ENCODE data around the gene PITX1.
"Not testable (repeated sequence)": the region's sequence is repeated elsewhere in the genome, so short reads cannot be mapped to it uniquely, and the experiment has no call there.

PITX1 gene

GRCh38 chr5:135009736-135010501, 24.1 kb downstream of the PITX1 start:
- DNase-seq (ENCODE audit: low read depth), result no peak

GRCh38 chr5:135008981-135009735, 24.9 kb downstream of the PITX1 start:
- no peak for DNase-seq (ENCODE audit: low read depth)

- no peak for DNase-seq (ENCODE audit: low read depth)
These were observed 25.5 kb downstream of the PITX1 start for GRCh38 chr5:135008556-135008955.

- no peak for DNase-seq (ENCODE audit: low read depth)
These were observed 26.2 kb downstream of the PITX1 start for GRCh38 chr5:135007749-135008363.

GRCh38 chr5:135007305-135007704, 26.7 kb downstream of the PITX1 start:
- DNase-seq (ENCODE audit: low read depth), result no peak

GRCh38 chr5:135005076-135005475, 29.0 kb downstream of the PITX1 start:
- no peak for DNase-seq (ENCODE audit: low read depth)

GRCh38 chr5:135004376-135004775, 29.7 kb downstream of the PITX1 start:
- DNase-seq (ENCODE audit: low read depth), result no peak

- DNase-seq (ENCODE audit: low read depth), result not testable (repeated sequence)
These were observed 36.0 kb downstream of the PITX1 start for GRCh38 chr5:134998068-134998467.

- no peak for DNase-seq (ENCODE audit: low read depth)
These were observed 37.0 kb downstream of the PITX1 start for GRCh38 chr5:134997015-134997414.

- DNase-seq (ENCODE audit: low read depth), result no peak
These were observed 38.1 kb downstream of the PITX1 start for GRCh38 chr5:134995850-134996402.

- no peak for DNase-seq (ENCODE audit: low read depth)
These were observed 39.4 kb downstream of the PITX1 start for GRCh38 chr5:134994560-134995156.

GRCh38 chr5:134993161-134993560, 40.9 kb downstream of the PITX1 start:
- DNase-seq (ENCODE audit: low read depth), result no peak

- no peak for DNase-seq (ENCODE audit: low read depth)
These were observed 41.9 kb downstream of the PITX1 start for GRCh38 chr5:134992148-134992547.

GRCh38 chr5:134990183-134990582, 43.8 kb downstream of the PITX1 start:
- not testable (repeated sequence) for DNase-seq (ENCODE audit: low read depth)

GRCh38 chr5:134989266-134989830, 44.7 kb downstream of the PITX1 start:
- peak; percentile 6 for DNase-seq (ENCODE audit: low read depth)

GRCh38 chr5:134982230-134982629, 51.8 kb downstream of the PITX1 start:
- no peak for DNase-seq (ENCODE audit: low read depth)

- DNase-seq (ENCODE audit: low read depth), result no peak
These were observed 54.6 kb downstream of the PITX1 start for GRCh38 chr5:134979416-134979815.

Measured in EH (cell line).